CD4-positive, alpha-beta T cell treated with Interleukin-17A for 4 hours (primary cell): Measurements from ENCODE around the gene CPB2.

Experiments used
- DNase-seq: peaks from one replicate; pipeline ENCODE4 v3.0.0-alpha.2; 2020; ENCODE audit warnings: mixed read lengths

The CPB2 gene

GRCh38 chr13:46094478-46094877 is 10.4 kb downstream of the CPB2 start:
- no peak for DNase-seq

GRCh38 chr13:46088821-46089562 is 15.8 kb downstream of the CPB2 start:
- DNase-seq: no peak

- DNase-seq: no peak
Observed at GRCh38 chr13:46087481-46087880, 17.4 kb downstream of the CPB2 start.

- DNase-seq: no peak
Observed at GRCh38 chr13:46086985-46087384, 17.8 kb downstream of the CPB2 start.

- DNase-seq: no peak
Observed at GRCh38 chr13:46086421-46086922, 18.4 kb downstream of the CPB2 start.

- no peak for DNase-seq
Observed at GRCh38 chr13:46085737-46086136, 19.1 kb downstream of the CPB2 start.

GRCh38 chr13:46082324-46082723 is 22.5 kb downstream of the CPB2 start:
- no peak for DNase-seq

GRCh38 chr13:46079770-46080169 is 25.1 kb downstream of the CPB2 start:
- DNase-seq: no peak

GRCh38 chr13:46077265-46077664 is 27.6 kb downstream of the CPB2 start:
- no peak for DNase-seq

- DNase-seq: no peak
Observed at GRCh38 chr13:46076827-46077226, 28.0 kb downstream of the CPB2 start.

- DNase-seq: no peak
Observed at GRCh38 chr13:46075811-46076210, 29.0 kb downstream of the CPB2 start.

- peak; percentile 10 for DNase-seq
Observed at GRCh38 chr13:46071590-46072249, 33.1 kb downstream of the CPB2 start.

- DNase-seq: no peak
Observed at GRCh38 chr13:46063292-46063691, 41.5 kb downstream of the CPB2 start.

GRCh38 chr13:46062185-46062584 is 42.6 kb downstream of the CPB2 start:
- no peak for DNase-seq

GRCh38 chr13:46059405-46059804 is 45.4 kb downstream of the CPB2 start:
- DNase-seq: no peak

GRCh38 chr13:46058268-46058667 is 46.6 kb downstream of the CPB2 start:
- no peak for DNase-seq

- no peak for DNase-seq
Observed at GRCh38 chr13:46057256-46058015, 47.4 kb downstream of the CPB2 start.

- DNase-seq: no peak
Observed at GRCh38 chr13:46053162-46054012, 51.4 kb downstream of the CPB2 start.

- peak; percentile 93 for DNase-seq
Observed at GRCh38 chr13:46052319-46053161, 52.3 kb downstream of the CPB2 start, which contains the start of gene ZC3H13. TSS of gene ZC3H13 (minus strand) at chr13:46052746. CDS start at chr13:46045507, 7,239 bp downstream.

- DNase-seq: no peak
Observed at GRCh38 chr13:46051968-46052318, 52.9 kb downstream of the CPB2 start.

- DNase-seq: no peak
Observed at GRCh38 chr13:46050771-46051170, 54.1 kb downstream of the CPB2 start.

GRCh38 chr13:46045424-46045823 is 59.4 kb downstream of the CPB2 start:
- DNase-seq: no peak
